ENCODE measurements around the gene NUDT5. TPM values are rescaled to one million over a fixed set of nuclear protein-coding genes. Genes with fewer than 3 reads are reported as not detected.

NUDT5 gene
- total RNA-seq, 2 donors from 2014 or later: 33.9 to 45.3 TPM

Small RNA genes lying within 50 kb of the gene (microRNA-seq; reads per million reads assigned to microRNA genes)
- gene MIR548AK: 0 reads per million in 2 donors

Other genes with a start within 250 kb of the NUDT5 start
- gene UPF2, start 153.1 kb downstream of the NUDT5 start, total RNA-seq: 10 to 100 TPM; 18.7 to 18.9 TPM
- gene DHTKD1, start 126.9 kb downstream of the NUDT5 start, total RNA-seq: 10 to 100 TPM; 32.6 to 34.6 TPM
- gene SEC61A2, start 66.2 kb downstream of the NUDT5 start, total RNA-seq: 1 to 10 TPM; 5.7 to 5.8 TPM
- gene CDC123, start 297 bp upstream of the NUDT5 start, total RNA-seq: 10 to 100 TPM; 44.4 to 58.8 TPM
- gene CAMK1D, start 153.7 kb upstream of the NUDT5 start, total RNA-seq: 10 to 100 TPM; 42.5 to 50.7 TPM